CMK (cell line): ENCODE results near the gene RNU1-4.
"Not testable (repeated sequence)": the region's sequence is repeated elsewhere in the genome, so short reads cannot be mapped to it uniquely, and the experiment has no call there.

Experiments
- DNase-seq: peaks from one replicate; pipeline ENCODE4 v3.0.0-alpha.2; 2010; ENCODE audit warnings: low read depth

RNU1-4 gene

GRCh38 chr1:16728243-16728949 lies 11.9 kb upstream of the RNU1-4 start:
- DNase-seq, result not testable (repeated sequence)

- not testable (repeated sequence) for DNase-seq
These were observed 7.9 kb upstream of the RNU1-4 start for GRCh38 chr1:16732254-16732896.

DNA sequence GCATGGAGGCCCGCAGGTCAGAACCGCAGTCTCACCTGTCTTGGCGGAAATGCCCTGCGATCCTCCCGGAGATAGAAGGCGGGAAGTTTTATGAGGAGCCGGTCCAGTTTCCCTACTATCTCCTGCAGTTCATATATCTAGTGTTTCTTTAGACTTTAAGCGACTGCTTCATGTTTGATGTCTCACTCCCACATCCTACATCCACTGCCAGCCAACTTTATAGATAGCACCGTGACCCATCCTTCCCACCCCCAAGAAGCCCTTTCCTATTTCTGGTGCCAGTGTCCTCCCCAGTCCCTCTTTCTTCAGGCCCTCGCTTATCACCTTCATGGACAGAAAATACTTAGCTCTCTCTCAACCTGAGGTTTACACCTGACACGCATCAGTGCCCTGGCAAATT lies 914 bp downstream of the RNU1-4 start:
- DNase-seq, result not testable (repeated sequence)

DNA sequence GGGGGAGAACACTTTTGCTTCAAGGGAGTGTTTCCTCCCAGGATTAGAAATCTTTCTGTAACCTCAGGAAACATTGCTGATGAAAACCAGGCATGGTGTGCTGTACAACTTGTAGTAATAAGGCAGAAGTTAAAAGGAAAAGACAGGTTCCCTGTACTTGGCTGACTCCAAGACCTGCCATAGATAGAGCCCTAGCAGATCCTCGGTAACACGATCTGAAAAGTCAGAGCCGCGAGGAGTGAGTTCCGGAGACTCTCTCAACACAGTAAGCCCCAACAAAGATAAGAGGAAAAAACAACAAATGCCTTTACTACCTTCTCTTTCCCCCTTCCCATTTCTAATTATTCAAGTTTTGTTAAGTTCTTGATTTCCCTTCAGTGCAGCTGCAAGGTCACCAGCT lies 7.3 kb downstream of the RNU1-4 start:
- DNase-seq, result not testable (repeated sequence)

DNA sequence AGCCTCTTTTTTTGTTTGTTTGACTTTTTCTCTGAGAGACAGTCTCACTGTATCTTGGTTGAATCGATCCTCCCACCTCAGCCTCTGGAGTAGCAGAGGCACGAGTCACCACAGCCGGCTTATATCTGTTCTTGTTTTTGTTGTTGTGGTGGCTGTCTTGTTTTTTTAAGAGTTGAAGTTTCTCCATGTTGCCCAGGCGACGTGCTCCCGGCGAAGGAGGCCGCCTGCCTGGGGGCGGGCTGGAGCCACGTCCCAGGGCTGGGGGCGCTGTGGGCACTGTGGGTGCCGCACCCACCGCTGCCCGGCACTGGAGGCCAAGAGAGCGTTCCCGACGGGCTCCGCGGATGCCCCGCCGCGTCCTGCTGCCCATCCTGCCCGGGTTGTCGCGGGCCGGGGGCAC lies 8.4 kb downstream of the RNU1-4 start:
- not testable (repeated sequence) for DNase-seq

DNA sequence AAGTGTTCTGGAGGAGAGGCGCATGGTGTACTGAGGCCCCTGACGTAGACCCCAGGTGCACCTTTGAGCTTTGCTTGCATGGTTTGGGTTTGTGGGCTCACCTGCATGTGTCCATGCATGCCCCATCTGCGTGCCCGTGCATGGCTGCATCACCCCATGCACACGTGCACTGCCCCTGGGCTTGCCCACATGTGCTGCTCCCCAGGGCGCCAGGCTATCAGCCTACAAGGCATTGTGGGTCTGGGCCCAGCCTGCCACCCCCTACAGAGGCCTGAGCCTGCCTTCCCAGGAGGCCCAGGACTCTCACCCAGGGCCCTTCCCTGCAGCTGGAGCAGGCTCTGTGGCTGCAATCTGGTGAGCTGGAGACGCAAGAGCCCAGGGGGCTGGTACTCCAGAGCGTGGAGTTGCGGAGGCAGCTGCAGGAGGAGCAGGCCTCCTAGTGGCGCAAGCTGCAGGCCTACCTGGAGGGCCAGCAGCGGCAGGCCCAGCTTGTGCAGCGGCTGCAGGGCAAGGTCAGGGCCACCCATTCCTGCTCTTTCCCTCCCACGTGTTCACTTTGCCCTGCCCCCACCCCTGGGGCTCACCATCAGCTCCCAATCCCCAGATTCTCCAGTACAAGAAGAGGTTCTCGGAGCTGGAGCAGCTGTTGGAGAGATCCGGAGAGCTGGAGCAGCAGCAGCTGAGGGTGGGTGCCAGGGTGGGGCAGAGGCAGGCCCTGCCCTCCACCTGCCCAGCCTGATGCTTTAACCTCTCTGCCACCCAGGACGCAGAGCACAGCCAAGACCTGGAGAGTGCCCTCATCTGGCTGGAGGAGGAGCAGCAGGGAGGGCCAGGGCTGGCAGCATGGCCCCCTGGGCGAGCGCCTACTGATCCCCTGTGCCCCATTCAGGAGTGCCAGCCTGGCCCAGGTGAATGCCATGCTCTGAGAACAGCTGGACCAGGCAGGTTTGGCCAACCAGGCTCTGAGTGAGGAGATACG lies 9.9 kb downstream of the RNU1-4 start:
- not testable (repeated sequence) for DNase-seq

GRCh38 chr1:16752770-16753169 lies 12.5 kb downstream of the RNU1-4 start:
- DNase-seq, result not testable (repeated sequence)

- not testable (repeated sequence) for DNase-seq
These were observed 15.1 kb downstream of the RNU1-4 start for GRCh38 chr1:16755385-16755784.

DNA sequence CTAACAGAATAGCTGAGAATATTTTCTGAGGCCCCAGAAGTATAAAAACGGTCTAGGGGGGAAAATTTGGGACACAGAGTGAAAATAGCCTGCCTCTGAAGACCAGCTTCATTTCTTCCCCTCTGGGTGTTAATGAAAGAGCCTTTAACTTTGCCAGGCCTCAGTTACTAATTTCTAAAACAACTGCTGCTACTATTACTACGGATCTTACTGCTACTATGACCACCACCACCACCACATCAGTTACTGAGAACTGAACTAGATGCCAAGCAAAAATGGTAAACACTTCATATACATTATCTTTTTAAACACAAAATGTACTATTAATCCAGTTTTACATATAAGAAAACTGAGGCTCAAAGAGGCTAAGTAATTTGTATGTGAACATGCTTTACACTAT lies 15.6 kb downstream of the RNU1-4 start:
- DNase-seq, result not testable (repeated sequence)

GRCh38 chr1:16757574-16757973 lies 17.3 kb downstream of the RNU1-4 start:
- not testable (repeated sequence) for DNase-seq

GRCh38 chr1:16758060-16758459 lies 17.7 kb downstream of the RNU1-4 start:
- not testable (repeated sequence) for DNase-seq

GRCh38 chr1:16759041-16759493 lies 18.8 kb downstream of the RNU1-4 start:
- not testable (repeated sequence) for DNase-seq

DNA sequence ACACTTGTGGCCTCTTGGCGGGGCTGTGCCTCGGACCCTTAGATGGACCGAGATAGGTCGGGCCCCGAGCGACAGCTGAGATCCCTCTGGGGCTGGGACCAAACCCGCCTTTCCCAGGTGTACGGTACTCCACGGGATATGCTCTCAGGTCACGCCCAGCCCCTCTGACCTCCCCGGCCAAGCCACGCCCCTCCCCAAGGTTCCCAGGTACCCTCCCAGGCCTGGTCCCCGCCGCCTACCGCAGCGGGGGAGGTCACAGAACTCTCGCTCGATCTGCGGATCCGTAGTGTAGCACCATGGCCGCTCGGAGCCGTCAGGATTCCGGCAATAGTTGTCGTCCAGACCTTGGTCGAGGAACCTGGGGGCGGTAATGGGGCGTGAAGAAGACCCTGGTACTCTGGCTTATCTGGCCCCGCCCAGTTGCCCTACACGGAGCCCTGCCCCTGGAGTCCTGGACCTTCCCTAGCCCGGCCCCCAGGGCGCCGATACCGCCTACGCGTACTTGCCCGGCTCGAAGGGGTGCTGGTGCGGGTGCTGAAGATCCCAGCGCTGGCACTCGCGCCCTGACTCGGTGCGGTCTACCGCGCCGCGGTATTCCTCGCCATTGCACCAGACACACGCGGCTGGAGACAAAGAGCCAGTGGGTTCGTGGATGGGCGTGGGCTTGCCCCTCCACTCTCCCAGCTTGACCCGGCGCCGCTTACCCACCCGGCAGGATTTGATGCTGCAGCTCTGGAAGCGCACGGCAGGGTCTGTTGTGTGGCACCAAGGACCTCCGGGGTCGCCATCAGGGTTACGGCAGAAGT lies 19.5 kb downstream of the RNU1-4 start:
- not testable (repeated sequence) for DNase-seq

DNA sequence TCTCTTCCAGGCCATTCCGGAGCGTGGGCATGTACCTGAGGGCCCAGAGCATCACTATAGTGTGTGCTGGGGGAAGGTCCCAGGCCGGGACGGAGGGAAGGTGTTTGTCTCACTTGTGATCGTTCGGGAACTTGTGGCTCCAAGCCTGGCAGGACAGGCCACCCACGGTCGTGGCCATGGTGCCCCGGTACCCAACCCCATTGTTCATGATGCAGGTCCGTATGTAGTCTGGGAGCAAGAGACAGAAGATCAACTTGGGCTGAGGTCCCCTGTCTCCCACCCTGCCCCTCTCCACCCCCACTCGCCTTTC lies 20.1 kb downstream of the RNU1-4 start:
- DNase-seq, result not testable (repeated sequence)

- not testable (repeated sequence) for DNase-seq
These were observed 20.5 kb downstream of the RNU1-4 start for GRCh38 chr1:16760801-16761200.

DNA sequence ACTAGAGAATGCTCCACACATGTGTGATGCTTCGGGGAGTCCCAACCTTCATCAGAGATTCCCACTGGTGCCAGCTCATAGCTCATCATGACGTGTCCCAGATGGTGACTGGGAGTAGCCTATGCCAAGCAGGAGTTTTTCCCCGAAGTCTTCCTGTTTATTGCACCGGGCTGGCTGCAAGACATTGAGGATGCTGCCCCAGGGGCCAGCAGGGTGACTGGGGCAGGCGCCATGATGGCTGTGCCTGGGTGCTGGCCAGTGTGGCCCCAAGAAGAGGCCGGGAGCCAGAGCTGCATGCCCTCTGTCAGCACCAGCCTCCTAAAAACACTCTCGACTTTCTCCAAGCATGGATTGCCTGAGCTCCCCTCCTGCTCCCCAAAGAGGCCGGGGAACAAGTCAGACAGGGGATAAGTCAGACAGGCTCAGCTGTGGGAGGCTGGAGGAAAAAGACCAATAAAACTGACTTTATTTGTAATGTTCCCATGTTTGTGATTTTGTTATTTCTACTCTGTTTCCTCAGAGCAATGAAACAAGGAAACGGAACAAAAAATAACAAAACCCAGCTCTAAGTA lies 24.0 kb downstream of the RNU1-4 start:
- not testable (repeated sequence) for DNase-seq

DNA sequence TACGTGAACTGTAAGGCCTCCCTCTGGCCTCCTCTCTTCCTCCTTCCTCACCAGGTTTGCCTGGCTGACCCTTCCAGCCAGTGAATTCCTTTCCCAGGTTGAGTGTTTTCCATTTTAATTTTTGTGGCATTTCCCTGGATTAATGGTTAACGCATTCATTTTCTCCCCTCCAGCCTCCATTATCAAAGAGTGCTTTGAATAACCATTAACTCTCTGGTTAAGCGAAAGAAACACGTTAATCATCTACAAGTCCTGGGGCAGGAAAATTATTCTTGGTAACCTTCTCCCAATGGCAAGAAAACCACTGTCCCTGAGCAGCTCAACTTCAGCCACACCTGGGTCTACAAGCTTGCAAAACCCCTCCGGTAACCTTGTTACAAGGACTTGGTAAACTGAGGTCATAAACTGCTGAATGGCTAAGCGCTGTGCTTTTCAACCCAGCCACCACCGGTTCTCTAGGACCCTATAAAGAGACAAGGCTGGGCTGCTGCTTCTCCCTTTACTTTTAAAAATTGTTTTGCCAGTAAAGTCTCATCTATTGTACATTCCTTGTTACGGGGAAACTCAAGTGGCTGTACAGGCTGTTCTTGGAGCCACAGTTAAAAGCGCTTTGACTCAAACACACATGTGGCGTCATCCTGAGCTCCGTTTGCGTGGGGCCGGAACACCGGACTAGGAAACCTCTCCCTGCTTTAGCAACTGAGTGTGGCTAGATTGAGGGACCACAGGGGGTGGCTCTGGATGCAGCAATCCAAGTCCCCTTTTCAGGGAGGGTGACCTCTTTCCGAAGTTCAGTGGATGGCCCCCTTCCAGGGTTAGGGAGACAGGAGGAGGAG lies 24.7 kb downstream of the RNU1-4 start:
- DNase-seq, result not testable (repeated sequence)

DNA sequence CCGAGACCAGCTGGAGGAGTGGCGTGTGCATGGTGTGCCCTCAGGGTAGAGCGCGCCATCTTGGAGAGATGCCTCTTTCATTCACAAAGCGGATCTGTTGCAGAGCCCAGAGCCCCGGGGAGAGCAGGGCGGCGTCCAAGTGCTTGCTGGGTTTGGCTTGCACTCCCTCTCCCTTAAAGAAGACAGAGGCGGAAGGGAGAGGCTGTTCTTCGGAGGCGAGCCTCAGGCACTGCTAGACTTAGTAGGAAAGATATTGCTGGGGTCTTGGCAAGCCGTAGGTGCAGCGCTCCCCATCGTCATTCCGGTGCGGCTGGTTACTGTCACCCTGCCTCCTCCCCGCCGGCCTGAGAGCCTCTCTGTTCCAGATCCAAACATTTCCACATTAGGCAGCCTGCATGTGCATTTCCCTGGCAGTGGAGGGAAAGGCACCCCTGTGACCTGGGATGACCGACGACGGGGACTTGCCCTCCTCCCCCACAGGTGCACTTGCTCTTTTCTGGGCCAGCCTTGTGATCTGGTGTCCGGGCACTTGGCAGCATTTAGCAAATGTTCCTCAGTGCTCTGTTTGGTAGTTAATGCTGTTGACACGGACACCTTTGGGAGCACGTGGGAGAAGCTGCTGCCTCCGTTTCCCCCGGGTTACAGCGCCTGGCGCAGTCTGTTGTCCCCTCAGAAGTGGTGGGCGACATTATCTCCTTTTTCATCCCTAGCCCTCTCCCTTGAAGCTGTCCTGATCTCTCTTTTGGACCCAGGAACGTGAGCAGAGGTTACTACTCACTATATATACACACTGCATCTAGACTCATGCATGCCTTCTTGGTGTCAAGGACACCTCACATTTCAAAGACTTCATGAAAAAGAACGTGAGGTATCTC lies 25.7 kb downstream of the RNU1-4 start:
- not testable (repeated sequence) for DNase-seq

GRCh38 chr1:16766689-16767256 lies 26.5 kb downstream of the RNU1-4 start:
- DNase-seq, result not testable (repeated sequence)
